ENCODE measurements around the gene PRR16.

GRCh38 chr5:120599576-120599975 is 135.5 kb downstream of the PRR16 start:
- TF ChIP-seq CTCF (IDR thresholded peaks at IDR 0.05) (no peak), POLR2A (IDR thresholded peaks at IDR 0.05) (no peak), POLR2AphosphoS5 (IDR thresholded peaks at IDR 0.05) (no peak), EP300 (IDR thresholded peaks at IDR 0.05) (no peak)
